GM12891 (cell line): ENCODE measurements around the gene LEMD2.
A peak's percentile ranks its signal among the peaks of the same experiment; 100 is the strongest.

Experiments
- DNase-seq: peaks from one replicate; pipeline ENCODE4 v3.0.0; 2011; ENCODE audit warnings: low spot score; ENCODE audit not compliant: insufficient read length
- FAIRE-seq: peaks from 2 replicates; lab custom pipeline; 2011; peaks lifted over from hg19 to GRCh38; lab: Jason Lieb, UNC
- PAX5 ChIP-seq: IDR thresholded peaks from 2 replicates; pipeline ENCODE4 v1.6.1; 2011; ENCODE audit warnings: low read length, moderate library complexity, mild to moderate bottlenecking; ENCODE audit not compliant: insufficient read depth, severe bottlenecking
- POLR2A ChIP-seq: IDR thresholded peaks from 2 replicates; pipeline ENCODE4 v1.6.1; 2011; ENCODE audit warnings: low read depth, low read length, control low read depth
- POLR2AphosphoS5 ChIP-seq: IDR thresholded peaks from 2 replicates; pipeline ENCODE4 v1.6.1; 2011; ENCODE audit warnings: low read depth, low read length, control low read depth
- POU2F2 ChIP-seq: IDR thresholded peaks from 2 replicates; pipeline ENCODE4 v1.6.1; 2011; ENCODE audit warnings: low read depth, mild to moderate bottlenecking, control low read depth, low read length, moderate library complexity
- SPI1 ChIP-seq: IDR thresholded peaks from 2 replicates; pipeline ENCODE4 v1.6.1; 2011; ENCODE audit warnings: low read depth, low read length, control low read depth
- TAF1 ChIP-seq: IDR thresholded peaks from 2 replicates; pipeline ENCODE4 v1.6.1; 2011; ENCODE audit warnings: low read depth, low read length, control low read depth

Gene LEMD2

GRCh38 chr6:33797626-33798342, 8.9 kb upstream of the LEMD2 start:
- FAIRE-seq (no peak), DNase-seq (no peak)

GRCh38 chr6:33794910-33795623, 6.1 kb upstream of the LEMD2 start:
- DNase-seq: no peak
- TF ChIP-seq POU2F2 (no peak), PAX5 (no peak), SPI1 (no peak), POLR2A (no peak), POLR2AphosphoS5 (no peak), TAF1 (no peak)
- no peak for FAIRE-seq

More at GRCh38 chr6:33797626-33798342, 8.9 kb upstream of the LEMD2 start:
- TF ChIP-seq TAF1 (no peak), POU2F2 (no peak), SPI1 (no peak), POLR2AphosphoS5 (no peak), POLR2A (no peak), PAX5 (no peak)

- DNase-seq (no peak), FAIRE-seq (no peak)
- TF ChIP-seq PAX5 (no peak), POLR2AphosphoS5 (no peak), TAF1 (no peak), POU2F2 (no peak), SPI1 (no peak), POLR2A (no peak)
Observed at GRCh38 chr6:33792981-33793380, 4.1 kb upstream of the LEMD2 start.

GRCh38 chr6:33791620-33792019, 2.7 kb upstream of the LEMD2 start:
- no peak for TF ChIP-seq TAF1
- no peak for TF ChIP-seq POU2F2
- no peak for TF ChIP-seq SPI1
- TF ChIP-seq PAX5: no peak
- TF ChIP-seq POLR2AphosphoS5: no peak
- no peak for TF ChIP-seq POLR2A
- FAIRE-seq: no peak

GRCh38 chr6:33790910-33791309, 2.0 kb upstream of the LEMD2 start:
- DNase-seq (no peak), FAIRE-seq (no peak)
- TF ChIP-seq PAX5 (no peak), POLR2A (no peak), SPI1 (no peak), POLR2AphosphoS5 (no peak), POU2F2 (no peak), TAF1 (no peak)

More at GRCh38 chr6:33791620-33792019, 2.7 kb upstream of the LEMD2 start:
- DNase-seq: no peak

GRCh38 chr6:33790379-33790778, 1.4 kb upstream of the LEMD2 start:
- no peak for TF ChIP-seq TAF1
- no peak for TF ChIP-seq POLR2AphosphoS5
- no peak for TF ChIP-seq PAX5
- no peak for TF ChIP-seq POLR2A
- no peak for TF ChIP-seq POU2F2
- TF ChIP-seq SPI1: no peak
- no peak for FAIRE-seq
- DNase-seq: no peak

GRCh38 chr6:33789550-33789895, 593 bp upstream of the LEMD2 start:
- DNase-seq (no peak), FAIRE-seq (peak; percentile 13)
- no peak for TF ChIP-seq POLR2A
- TF ChIP-seq TAF1: no peak; the same call in 1 of the 2 replicates
- TF ChIP-seq SPI1: no peak
- TF ChIP-seq PAX5: no peak

- TF ChIP-seq SPI1: 0 out of 2 replicates have a peak, but pooled peaks have one; percentile 13
- TF ChIP-seq POLR2A: peak; percentile 42
- TF ChIP-seq POLR2AphosphoS5: no peak
- FAIRE-seq: peak; percentile 85
- DNase-seq: peak; percentile 75
Observed at GRCh38 chr6:33787954-33788693, 806 bp downstream of the LEMD2 start.

- DNase-seq (no peak), FAIRE-seq (no peak)
- no peak for TF ChIP-seq TAF1
Observed at GRCh38 chr6:33787346-33787953, 1.5 kb downstream of the LEMD2 start.
